Measurements from ENCODE around the gene RAP2A.
A peak's percentile ranks its signal among the peaks of the same experiment; 100 is the strongest.

Gene RAP2A

GRCh38 chr13:97417698-97418097 lies 16.3 kb upstream of the RAP2A start:
- intact Hi-C loops (cut with DNase I): no loop called here
- DNase-seq: no peak

- no peak for DNase-seq
- intact Hi-C loops (cut with DNase I): no loop called here
Measured at GRCh38 chr13:97422118-97423054, 11.6 kb upstream of the RAP2A start.

- intact Hi-C loops (cut with DNase I): no loop called here
- peak in 8 of 10 donors; percentile 11 to 85 (median 29) for DNase-seq
Measured at GRCh38 chr13:97423300-97424045, 10.5 kb upstream of the RAP2A start.

GRCh38 chr13:97425590-97425989 lies 8.4 kb upstream of the RAP2A start:
- intact Hi-C loops (cut with DNase I): no loop called here
- no peak for DNase-seq

- intact Hi-C loops (cut with DNase I): no loop called here
- no peak for DNase-seq
Measured at GRCh38 chr13:97426695-97427094, 7.3 kb upstream of the RAP2A start.

- intact Hi-C loops (cut with DNase I): loop anchor here (5.0 kb wide), 3 partner anchors 57 to 317 kb away; partner anchors contain the start of gene MBNL2
Measured at GRCh38 chr13:97429681-97430081, 4.3 kb upstream of the RAP2A start.

GRCh38 chr13:97430296-97430695 lies 3.7 kb upstream of the RAP2A start:
- intact Hi-C loops (cut with DNase I): loop anchor here (5.0 kb wide), 3 partner anchors 58 to 318 kb away; partner anchors contain the start of gene MBNL2
- DNase-seq: no peak

More at GRCh38 chr13:97429681-97430081, 4.3 kb upstream of the RAP2A start:
- peak in 8 of 10 donors; percentile 10 to 57 (median 34) for DNase-seq

GRCh38 chr13:97431171-97431764 lies 2.7 kb upstream of the RAP2A start:
- no peak for DNase-seq
- intact Hi-C loops (cut with DNase I): loop anchor here (5.0 kb wide), 3 partner anchors 59 to 319 kb away; partner anchors contain the start of gene MBNL2

- no peak for DNase-seq
- intact Hi-C loops (cut with DNase I): loop anchor here (5.0 kb wide), 3 partner anchors 60 to 320 kb away; partner anchors contain the start of gene MBNL2
Measured at GRCh38 chr13:97432232-97432916, 1.6 kb upstream of the RAP2A start.

GRCh38 chr13:97432917-97433726 lies 847 bp upstream of the RAP2A start:
- intact Hi-C loops (cut with DNase I): loop anchor here (5.0 kb wide), 3 partner anchors 61 to 321 kb away; partner anchors contain the start of gene MBNL2
- peak; percentile 98 to 100 (median 98) for DNase-seq

- intact Hi-C loops (cut with DNase I): loop anchor here (5.0 kb wide), 3 partner anchors 62 to 322 kb away; partner anchors contain the start of gene MBNL2
- peak in 9 of 10 donors; percentile 21 to 86 (median 42) for DNase-seq
Measured at GRCh38 chr13:97434397-97435201, 630 bp downstream of the RAP2A start.

- intact Hi-C loops (cut with DNase I): no loop called here
- no peak for DNase-seq
Measured at GRCh38 chr13:97435323-97435722, 1.4 kb downstream of the RAP2A start.

- DNase-seq: no peak
- intact Hi-C loops (cut with DNase I): no loop called here
Measured at GRCh38 chr13:97435794-97436193, 1.8 kb downstream of the RAP2A start.

- intact Hi-C loops (cut with DNase I): no loop called here
Measured at GRCh38 chr13:97436845-97437244, 2.9 kb downstream of the RAP2A start.

GRCh38 chr13:97437729-97438128 lies 3.8 kb downstream of the RAP2A start:
- no peak for DNase-seq
- intact Hi-C loops (cut with DNase I): no loop called here

More at GRCh38 chr13:97436845-97437244, 2.9 kb downstream of the RAP2A start:
- no peak for DNase-seq

GRCh38 chr13:97438856-97439595 lies 5.1 kb downstream of the RAP2A start:
- no peak for DNase-seq
- intact Hi-C loops (cut with DNase I): no loop called here

- no peak for DNase-seq
Measured at GRCh38 chr13:97440598-97441170, 6.7 kb downstream of the RAP2A start.

More at GRCh38 chr13:97440598-97441170, 6.7 kb downstream of the RAP2A start:
- intact Hi-C loops (cut with DNase I): no loop called here

Data from posterior cingulate gyrus (tissue), 11 donors.